ENCODE measurements around the gene AP1S1. TPM values are rescaled to one million over a fixed set of nuclear protein-coding genes. Genes with fewer than 3 reads are reported as not detected.
"Not testable (repeated sequence)": the region's sequence is repeated elsewhere in the genome, so short reads cannot be mapped to it uniquely, and the experiment has no call there.

Gene AP1S1
- 53.3 and 79.5 TPM in 2 replicates for total RNA-seq
- 128 TPM for polyA plus RNA-seq (2012)

DNA sequence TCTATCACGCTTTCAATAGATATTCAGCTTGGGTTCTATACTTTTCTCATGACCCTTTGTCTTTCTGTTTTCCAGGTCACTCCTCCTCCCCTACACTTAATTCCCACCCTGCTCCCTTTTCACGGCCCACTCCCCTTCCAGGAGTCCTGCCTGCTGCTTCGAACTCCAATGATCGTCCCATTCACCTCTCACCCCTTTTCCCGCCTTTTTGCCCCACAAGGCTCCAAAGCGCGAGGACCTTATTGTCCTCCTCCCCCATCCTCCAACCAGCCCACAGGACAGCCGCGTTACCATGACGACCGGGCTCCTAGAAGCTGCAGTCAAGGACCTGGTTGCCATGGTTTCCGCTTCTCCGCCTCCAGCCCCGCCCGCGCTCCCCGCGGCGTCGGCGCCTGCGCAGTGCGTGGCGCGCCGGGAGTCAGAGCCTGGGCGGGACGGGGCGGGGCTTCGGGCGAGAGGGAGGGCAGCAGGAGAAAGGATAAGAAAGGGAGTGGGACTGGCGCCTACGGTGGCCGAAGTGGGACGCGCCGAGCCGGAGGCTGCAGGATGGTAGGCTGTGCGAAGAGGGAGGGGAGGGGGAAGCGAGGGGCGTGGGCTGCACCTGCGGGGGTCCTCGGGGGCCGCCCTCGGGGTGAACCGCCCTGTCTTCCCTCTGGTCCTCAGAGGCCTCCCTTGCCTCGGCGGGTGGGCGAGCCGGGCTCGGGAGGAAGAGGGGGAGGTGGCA lies at the start of gene AP1S1:
Gene AP1S1 (plus strand): TSS at position 508 of the 724 bp plus-strand sequence. CDS start 39 bp downstream, at position 547.
- DNase-seq (ENCODE audit: low read depth): peak; percentile 97

DNA sequence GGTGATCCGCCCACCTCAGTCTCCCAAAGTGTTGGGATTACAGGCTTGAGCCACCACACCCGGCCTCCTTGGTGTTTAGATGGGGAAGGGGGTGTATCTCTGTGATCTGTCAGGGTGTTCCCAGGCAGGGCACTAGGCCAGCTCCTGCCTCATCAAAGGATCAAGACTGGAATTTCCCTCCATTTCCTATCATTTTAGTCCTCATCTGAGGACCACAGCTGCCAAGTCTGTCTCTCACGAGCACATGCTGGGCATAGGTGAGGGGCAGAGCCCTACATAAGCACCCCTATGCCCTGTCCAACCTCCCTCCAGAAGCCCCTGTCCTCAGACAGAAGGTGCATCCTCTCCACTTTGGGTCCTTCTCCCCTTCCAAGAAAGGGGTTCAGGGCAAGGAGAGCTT lies 49.5 kb upstream of the AP1S1 start:
- no peak for DNase-seq (ENCODE audit: low read depth)

DNA sequence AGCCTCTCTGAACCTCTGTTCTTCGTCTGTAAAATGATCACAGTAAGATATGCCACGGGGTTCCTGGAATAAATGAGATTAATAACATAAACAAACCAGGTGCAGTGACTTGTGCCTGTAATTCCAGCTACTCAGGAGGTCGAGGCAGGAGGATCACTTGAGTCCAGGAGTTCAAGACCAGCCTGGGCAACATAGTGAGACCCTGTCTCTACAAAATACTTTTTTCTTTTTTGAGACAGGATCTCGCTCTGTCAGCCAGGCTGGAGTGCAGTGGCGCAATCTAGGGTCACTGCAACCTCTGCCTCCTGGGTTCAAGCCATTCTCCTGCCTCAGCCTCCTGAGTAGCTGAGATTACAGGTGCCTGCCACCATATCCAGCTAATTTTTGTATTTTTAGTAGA lies 49.0 kb upstream of the AP1S1 start:
- DNase-seq (ENCODE audit: low read depth): not testable (repeated sequence)

DNA sequence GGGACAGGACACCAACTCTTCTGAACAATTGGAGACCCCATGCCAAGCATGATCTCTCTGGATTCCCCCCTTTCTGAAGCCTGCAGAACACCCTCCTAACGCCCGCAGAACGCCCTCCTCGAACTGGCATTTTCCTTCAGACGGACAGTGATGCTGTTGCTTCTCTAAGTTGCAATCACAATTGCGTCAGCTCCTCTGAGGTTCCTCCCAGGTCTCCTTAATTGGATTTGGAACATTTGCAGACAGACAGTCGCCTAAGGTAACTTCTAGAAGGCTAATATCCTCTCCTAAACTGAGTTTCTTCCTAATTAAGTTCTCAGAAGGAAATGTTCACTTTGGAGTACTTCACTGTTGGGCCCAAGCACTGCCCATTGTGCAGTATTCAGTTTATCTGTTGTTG lies 47.9 kb upstream of the AP1S1 start:
- DNase-seq (ENCODE audit: low read depth): no peak

DNA sequence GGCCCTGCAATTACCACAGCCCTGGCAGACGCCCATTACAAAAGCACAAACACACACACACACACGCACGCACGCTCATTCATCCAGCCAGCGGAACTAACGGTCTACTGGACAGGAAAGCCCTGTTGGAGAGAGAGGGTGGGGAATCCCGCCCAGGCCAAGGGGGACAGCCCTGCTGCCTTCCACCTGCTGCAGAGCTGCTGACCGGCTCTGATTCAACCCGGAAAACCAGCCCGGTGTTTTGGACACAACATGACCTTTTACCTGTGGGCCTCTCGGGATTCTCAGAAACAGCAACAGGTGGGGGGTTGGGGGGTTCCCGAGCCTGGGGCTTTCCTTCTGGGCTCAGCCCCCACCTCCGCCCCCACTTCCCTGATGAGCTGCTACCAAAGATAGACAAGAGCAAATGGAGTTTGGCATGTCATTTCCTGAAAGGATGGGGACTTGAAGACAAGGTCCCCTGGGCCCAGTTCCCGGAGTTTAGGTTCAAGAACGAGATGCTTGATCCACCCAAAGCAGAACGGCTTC lies 45.9 kb upstream of the AP1S1 start:
- peak; percentile 66 for DNase-seq (ENCODE audit: low read depth)

DNA sequence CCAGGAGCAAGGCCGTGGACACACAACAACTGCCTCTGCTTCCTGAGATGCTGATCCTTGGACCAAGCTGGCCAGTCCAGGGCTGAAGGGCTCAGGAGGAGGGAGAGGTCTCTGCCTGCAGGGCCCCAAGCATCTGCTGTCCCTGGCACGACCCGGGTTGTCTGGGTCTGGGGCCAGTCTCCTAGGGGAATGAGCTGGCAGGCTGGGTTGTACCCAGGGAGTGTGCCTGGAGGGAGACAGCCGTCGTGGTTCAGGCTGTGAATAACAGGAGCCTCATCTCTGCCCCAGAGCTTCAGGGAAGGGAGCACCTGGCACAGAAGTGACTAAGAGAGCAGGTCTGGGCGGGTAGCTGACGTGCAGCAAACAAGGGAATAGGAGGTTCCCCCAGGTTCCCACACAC lies 45.3 kb upstream of the AP1S1 start:
- DNase-seq (ENCODE audit: low read depth): peak; percentile 72

DNA sequence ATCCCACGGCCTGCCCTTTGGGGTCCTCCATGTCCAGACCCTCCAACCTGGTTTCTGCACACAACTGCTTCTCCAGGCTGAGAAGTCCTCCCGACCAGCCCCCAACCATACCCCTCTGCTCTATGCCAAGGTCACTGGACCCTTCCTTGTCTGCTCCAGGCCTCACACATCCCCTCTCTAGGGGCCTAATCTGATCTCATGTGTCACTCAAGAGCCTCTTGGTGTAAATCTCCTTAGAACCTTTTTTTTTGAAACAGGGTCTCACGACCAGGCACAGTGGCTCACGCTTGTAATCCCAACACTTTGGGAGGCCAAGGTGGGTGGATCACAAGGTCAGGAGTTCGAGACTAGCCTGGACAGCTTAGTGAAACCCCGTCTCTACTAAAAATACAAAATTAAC lies 44.9 kb upstream of the AP1S1 start:
- DNase-seq (ENCODE audit: low read depth): no peak

DNA sequence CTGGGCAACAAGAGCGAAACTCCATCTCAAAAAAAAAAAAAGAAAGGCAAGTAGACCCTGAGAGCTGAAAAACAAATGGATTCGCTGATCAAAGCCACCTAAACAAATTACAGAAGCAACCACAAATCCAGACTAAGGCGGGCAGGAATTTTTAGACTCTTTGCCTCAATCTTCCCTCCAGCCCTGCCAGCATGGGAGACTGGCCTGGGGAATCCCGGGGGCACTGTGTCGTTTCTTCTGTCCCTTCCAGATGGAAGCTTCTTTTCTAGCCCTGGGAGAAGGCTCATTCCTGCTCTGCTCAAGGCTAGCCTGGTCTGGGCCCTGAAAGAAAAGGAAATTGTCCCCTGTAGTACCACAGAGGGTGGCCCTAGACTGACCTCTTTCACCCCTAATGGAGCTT lies 43.0 kb upstream of the AP1S1 start:
- DNase-seq (ENCODE audit: low read depth): no peak

DNA sequence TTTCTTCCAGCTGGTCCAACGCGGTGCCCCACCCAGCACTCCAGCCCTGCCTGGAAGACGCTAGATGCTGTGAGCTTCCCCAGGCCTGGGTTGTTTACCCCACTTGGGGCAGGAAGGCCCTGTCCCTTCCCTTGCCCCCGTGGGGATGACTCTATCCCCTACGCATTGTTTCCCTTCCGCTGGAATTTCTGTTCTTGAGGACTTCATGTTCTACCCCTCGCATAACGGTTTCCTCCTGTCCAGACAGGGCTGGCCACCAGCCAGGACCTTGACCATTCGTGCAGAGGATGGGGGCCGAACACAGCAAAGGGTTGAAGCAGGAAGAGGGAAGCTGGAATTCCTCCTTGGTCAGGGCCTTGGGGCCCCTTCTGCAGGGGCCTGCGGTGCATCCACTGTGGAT lies 42.0 kb upstream of the AP1S1 start:
- DNase-seq (ENCODE audit: low read depth): no peak

DNA sequence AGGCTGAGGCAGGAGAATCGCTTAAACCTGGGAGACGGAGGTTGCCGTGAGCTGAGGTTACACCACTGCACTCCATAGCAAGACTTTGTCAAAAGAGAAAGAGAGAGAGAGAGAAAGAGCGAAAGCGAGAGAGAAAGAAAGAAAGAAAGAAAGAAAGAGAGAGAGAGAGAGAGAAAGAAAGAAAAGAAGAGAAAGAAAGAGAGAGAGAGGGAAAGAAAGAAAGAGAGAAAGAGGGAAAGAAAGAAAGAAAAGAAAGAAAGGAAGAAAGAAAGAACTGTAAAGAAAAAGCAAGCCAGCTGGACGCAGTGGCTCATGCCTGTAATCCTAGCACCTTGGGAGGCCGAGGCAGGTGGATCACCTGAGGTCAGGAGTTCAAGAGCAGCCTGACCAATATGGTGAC lies 41.1 kb upstream of the AP1S1 start:
- not testable (repeated sequence) for DNase-seq (ENCODE audit: low read depth)

DNA sequence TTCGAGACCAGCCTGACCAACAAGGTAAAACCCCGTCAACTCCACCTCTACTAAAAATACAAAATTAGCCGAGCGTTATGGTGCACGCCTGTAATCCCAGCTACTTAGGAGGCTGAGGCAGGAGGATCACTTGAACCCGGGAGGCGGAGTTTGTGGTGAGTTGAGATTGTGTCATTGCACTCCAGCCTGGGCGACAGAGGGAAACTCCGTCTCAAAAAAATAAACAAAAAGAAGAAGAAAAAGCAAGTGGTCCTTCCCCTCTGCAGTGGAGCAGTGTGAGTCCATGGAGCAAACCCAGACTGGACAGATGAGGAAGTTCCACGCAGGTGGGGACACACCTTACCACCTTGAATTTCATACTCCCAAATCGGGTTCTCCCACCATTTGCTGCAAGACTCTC lies 40.4 kb upstream of the AP1S1 start:
- DNase-seq (ENCODE audit: low read depth): no peak

DNA sequence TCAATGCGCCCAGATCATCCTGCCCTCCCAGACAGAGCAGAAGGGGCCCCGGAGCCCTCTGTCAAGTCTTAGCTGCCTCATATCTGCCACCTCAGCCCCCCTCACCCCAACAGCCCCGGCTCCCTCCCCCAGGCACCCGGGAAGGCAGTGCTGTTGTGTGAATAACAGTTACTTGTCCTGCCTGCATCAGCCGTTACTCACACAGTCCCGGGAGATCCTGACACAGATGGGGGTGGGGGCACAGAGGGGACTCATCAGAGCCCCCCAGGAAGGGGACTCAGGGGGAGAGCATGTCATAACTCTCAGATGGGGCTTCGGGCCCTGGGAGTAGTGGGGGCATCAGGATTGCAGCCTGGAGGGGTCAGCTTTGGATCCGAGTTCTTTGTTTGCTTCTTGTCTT lies 39.8 kb upstream of the AP1S1 start:
- no peak for DNase-seq (ENCODE audit: low read depth)

DNA sequence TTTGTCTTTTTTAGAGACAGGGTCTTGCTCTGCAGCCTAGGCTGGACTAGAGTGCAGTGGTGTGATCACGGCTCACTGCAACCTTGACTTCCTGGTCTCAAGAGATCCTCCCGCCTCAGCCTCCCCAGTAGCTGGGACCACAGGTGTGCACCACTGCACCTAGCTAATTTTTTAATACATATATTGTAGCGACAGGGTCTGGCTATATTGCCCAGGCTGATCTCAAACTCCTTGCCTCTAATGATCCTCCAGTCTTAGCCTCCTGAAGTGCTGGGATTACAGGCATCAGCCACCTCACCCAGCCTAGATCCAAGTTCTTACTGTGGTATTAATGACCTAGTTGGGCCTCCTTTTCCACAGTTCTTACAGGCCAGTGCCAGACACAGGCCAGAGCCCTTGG lies 39.1 kb upstream of the AP1S1 start:
- no peak for DNase-seq (ENCODE audit: low read depth)

DNA sequence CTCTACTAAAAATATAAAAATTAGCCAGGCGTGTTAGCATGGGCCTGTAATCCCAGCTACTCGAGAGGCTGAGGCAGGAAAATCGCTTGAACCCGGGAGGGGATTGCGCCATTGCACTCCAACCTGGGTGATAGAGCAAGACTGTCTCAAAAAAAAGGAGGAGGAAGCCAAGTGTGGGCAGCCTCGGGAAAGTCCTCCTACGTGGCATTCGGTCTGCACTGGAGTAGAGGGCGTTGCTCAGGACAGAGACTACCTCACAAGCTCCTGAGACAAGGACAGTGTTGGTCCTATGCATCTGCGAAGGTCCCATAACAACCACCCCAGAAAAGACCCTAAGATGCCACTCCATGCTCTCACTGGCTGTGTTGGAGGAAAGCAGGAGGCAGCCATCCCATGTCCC lies 37.4 kb upstream of the AP1S1 start:
- DNase-seq (ENCODE audit: low read depth): no peak

DNA sequence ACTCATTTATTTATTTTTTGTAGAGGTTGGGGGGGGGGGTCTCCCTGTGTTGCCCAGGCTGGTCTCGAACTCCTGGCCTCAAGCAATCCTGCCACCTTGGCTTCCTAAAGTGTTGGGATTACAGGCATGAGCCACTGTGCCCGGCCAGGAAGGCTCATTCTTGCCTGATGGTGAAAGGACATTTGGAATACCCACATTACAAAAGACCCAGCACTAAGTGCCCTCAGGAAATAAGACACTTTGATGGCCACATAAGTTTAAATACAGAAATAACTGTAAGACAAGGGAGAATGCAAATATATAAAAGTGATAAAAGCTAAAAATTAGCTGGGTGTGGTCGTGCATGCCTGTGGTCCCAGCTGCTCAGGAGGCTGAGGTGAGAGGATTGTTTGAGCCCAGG lies 35.4 kb upstream of the AP1S1 start:
- no peak for DNase-seq (ENCODE audit: low read depth)

DNA sequence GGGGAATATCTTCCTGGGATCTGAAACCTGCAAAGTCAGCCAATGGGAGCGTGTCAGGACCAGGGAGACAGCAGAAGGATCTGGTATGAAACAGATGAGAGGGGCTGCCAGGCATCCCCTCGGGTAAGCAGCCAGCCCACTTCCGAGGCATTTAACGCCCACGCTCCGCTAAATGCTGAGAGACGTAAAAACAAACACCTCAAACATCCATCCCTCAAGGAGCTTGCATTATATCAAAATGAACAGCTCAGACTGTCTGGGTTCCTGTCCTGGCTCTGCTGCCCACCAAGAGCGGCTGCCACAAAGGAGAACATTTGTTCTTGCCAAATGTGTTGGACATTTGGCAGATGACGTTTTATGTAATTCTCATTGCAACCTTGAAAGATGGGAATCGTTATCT lies 34.4 kb upstream of the AP1S1 start:
- DNase-seq (ENCODE audit: low read depth): no peak

DNA sequence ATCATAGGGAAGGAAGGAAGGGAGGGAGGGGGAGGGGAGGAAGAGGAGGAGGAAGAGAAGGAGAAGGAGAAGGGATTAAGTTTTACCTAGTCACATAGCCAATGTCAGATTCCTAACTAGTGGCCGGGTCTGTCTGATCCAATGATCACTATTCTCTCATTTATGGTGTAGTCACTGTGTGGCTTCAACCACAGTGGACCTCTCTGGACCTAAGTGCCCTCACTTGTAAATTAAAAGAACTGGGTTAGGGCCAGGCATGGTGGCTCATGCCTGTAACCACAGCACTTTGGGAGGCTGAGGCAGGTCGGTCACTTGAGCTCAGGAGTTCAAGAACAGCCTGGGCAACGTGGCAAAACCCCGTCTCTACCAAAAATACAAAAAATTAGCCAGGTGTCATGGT lies 34.0 kb upstream of the AP1S1 start:
- no peak for DNase-seq (ENCODE audit: low read depth)

DNA sequence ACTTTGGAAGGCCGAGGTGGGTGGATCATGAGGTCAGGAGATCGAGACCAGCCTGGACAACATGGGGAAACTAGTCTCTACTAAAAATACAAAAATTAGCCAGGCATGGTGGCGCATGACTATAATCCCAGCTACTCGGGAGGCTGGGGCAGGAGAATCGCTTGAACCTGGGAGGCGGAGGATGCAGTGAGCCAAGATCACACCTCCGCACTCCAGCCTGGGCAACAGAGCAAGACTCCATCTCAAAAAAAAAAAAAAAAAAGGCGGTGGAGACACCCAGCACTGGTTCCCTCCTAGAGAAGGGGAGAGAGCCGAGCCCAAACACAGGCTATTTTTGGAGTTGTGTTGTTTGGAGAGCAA lies 32.7 kb upstream of the AP1S1 start:
- not testable (repeated sequence) for DNase-seq (ENCODE audit: low read depth)

DNA sequence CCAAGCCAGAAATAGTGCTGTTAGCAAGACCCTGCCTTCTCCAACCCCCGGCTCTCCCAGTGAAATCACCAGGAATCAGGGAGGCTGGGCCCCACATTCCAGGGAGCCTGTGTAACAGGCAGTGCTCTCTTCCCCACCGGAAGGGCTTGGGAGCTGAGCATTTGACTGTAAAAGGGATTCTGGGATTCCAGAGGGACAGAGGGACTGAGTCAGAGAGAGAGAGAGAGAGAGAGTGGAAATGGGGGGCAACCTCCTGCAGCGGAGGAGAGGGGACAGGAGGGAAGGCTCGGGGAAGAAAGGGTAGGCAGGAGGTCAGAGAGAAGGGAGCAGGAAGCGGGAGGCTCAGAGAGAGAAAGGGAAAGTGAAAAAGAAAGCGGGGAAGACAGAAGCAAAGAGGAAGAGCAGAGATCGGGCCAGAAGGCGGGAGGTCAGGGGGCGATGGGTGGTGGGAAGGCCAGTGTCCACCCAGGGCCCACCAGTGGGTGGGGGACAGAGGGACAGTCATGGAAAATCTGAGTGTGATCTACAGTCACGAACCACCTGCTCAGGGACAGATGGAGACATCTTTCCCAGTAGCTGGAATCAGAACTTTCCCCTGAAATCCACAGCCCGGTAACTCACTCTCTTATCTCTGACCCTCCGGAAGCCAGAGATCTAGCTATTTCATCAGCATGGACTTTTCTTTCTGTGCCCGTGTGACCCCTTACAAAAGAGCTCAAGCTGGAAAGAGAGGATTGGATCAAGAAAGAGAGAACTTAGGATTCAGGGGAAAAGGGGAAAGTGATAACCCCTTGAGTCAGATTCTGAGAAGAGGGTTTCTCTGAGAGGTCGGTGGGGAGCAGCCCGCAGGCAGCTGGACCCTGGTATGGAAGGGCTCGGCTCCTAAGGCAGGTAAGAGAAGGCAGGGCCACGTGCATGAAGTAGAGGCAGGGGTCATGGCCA lies 32.0 kb upstream of the AP1S1 start:
- DNase-seq (ENCODE audit: low read depth): peak; percentile 99

DNA sequence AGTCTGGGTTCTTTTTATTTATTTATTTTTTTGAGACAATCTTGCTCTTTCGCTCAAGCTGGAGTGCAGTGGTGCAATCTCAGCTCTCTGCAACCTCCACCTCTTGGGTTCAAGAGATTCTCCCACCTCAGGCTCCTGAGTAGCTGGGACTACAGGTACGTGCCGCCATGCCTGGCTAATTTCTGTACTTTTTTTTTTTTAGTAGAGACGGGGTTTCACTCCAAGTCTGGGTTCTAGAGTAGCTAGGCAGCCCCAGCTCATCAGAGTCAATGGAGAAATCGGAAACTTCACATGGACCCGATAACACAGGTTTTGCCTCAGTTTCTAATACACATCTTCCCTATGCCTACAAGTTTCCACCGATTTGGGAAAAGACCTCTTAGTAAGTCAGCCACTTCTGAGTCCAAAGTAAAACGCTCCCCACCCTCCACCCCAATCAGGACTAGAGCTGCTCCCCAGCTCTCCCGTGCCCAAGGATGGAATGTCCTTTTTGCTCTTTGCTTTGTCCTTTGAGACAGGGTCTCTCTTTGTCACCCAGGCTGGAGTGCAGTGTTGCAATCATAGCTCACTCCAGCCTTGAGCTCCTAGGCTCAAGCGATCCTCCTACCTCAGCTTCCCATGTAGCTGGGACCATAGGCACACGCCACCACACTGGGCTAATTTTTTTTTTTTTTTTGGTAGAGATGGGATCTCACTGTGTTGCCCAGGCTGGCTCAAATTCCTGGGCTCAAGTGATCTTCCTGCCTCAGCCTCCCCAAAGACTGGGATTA lies 31.2 kb upstream of the AP1S1 start:
- DNase-seq (ENCODE audit: low read depth): no peak

DNA sequence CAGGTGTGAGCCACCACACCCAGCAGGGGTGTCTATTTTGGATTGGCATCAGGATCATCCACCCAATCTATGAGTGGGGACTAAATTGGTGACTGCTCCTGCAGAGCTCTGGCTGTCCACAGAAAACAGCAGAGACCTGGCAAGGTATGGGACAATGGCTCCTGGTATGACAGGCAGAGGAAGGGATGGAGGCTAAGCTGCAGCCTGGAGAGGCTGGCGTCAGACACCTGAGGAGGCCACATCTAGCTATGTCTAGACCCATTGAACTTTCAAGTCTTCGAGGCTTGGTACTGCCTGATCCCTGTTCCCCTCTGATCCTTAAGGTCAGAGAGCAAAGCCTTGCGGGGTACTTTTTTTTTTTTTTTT lies 30.6 kb upstream of the AP1S1 start:
- no peak for DNase-seq (ENCODE audit: low read depth)
